NB4 (cell line): ENCODE results near the gene LCNL1.

Source experiments
- CTCF ChIP-seq: IDR thresholded peaks from one replicate; pipeline ENCODE4 v1.5.1; 2012; ENCODE audit warnings: low read depth, low read length
- MAX ChIP-seq: IDR thresholded peaks from 2 replicates; pipeline ENCODE4 v1.6.1; 2011; ENCODE audit warnings: low read depth, low read length
- MYC ChIP-seq: IDR thresholded peaks from 2 replicates; pipeline ENCODE4 v1.6.1; 2011; ENCODE audit warnings: low read depth, low read length
- POLR2A ChIP-seq: IDR thresholded peaks from 2 replicates; pipeline ENCODE4 v1.6.1; 2011; ENCODE audit warnings: mild to moderate bottlenecking; ENCODE audit not compliant: insufficient read length; ENCODE audit errors: extremely low read depth

- TF ChIP-seq CTCF: no peak
- no peak for TF ChIP-seq POLR2A
- TF ChIP-seq MAX: no peak
- no peak for TF ChIP-seq MYC
Measured at GRCh38 chr9:137011907-137012675, 29.3 kb downstream of the LCNL1 start.
